OCI-LY7 (cell line): Measurements from ENCODE around the gene C6orf52.

Source experiments
- CTCF ChIP-seq: fragments of 200-600 bp; sonication (generic); conservative IDR thresholded peaks from 2 replicates; pipeline ENCODE4 v1.5.1; 2014; ENCODE audit warnings: mild to moderate bottlenecking, antibody characterized with exemption, low read length, moderate library complexity, mixed read lengths
- EZH2phosphoT487 ChIP-seq: fragments of 200-600 bp; sonication (generic); IDR thresholded peaks from 2 replicates; pipeline ENCODE4 v1.6.1; 2018; ENCODE audit warnings: low read depth, borderline replicate concordance, mild to moderate bottlenecking, mixed run types, antibody characterized with exemption, low read length, moderate library complexity, mixed read lengths

DNA sequence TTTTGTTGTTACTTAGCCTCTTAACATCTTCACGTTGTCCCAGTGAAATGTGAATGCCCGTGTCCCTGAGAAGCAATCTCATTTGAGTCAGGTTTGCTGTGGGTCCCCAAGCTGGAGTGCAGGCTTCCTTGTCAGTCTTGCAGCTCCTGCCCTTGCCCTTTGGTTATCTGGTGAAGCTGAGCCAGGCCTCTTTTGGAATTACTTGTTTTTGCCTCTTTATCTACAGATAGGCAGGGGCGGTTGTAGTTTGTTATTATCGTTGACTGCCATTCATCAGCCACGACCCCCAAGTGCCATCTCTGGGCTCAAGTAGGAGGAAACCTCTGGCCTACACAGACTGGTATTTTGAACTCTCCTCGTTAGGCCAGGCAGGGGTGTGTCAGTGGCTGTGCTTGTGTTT is 30.6 kb upstream of the C6orf52 start:
- TF ChIP-seq CTCF, result no peak
- no peak for TF ChIP-seq EZH2phosphoT487
